H1 (cell line): ENCODE data around the gene POLH. TPM values are rescaled to one million over a fixed set of nuclear protein-coding genes. Genes with fewer than 3 reads are reported as not detected.
A peak's percentile ranks its signal among the peaks of the same experiment; 100 is the strongest.

Source experiments
- CTCF ChIA-PET: fragments of 300-600 bp; sonication (Branson Sonifier 250); formaldehyde crosslinking; loops from one replicate; lab custom pipeline; 2021; ENCODE audit not compliant: partially characterized antibody; lab: Charles Lee
- POLR2A ChIA-PET: fragments of 300-600 bp; sonication (Branson Sonifier 250); formaldehyde crosslinking; loops from one replicate; lab custom pipeline; 2021; ENCODE audit warnings: inconsistent platforms; ENCODE audit not compliant: partially characterized antibody; lab: Charles Lee
- DNase-seq, 2 experiments: peaks; one replicate each; pipeline versions ENCODE4 v3.0.0 to v3.0.0-alpha.2; 2010 to 2022; ENCODE audit warnings: low spot score in 2 of 2, low read depth in 1 of 2, mixed read lengths in 1 of 2
- FAIRE-seq: peaks from 2 replicates; lab custom pipeline; 2011; peaks lifted over from hg19 to GRCh38; lab: Jason Lieb, UNC
- H2AFZ ChIP-seq: 2 replicates; pipeline ENCODE4 v1.8.1; 2012; ENCODE audit warnings: low read length, inconsistent platforms
- H2AK5ac ChIP-seq: 2 replicates; pipeline ENCODE4 v1.6.1; 2013; ENCODE audit warnings: low read depth, low read length
- H2BK120ac ChIP-seq: replicated peaks from 2 replicates; pipeline ENCODE3; 2013; ENCODE audit warnings: low read depth, low read length, inconsistent platforms
- H2BK12ac ChIP-seq: 2 replicates; pipeline ENCODE4 v1.6.1; 2013; ENCODE audit warnings: low read depth, low read length
- H2BK15ac ChIP-seq: 2 replicates; pipeline ENCODE4 v1.6.1; 2013; ENCODE audit warnings: low read length
- H2BK20ac ChIP-seq: 2 replicates; pipeline ENCODE4 v1.6.1; 2013; ENCODE audit warnings: low read length
- H2BK5ac ChIP-seq: 2 replicates; pipeline ENCODE4 v1.6.1; 2013; ENCODE audit warnings: low read depth, low read length
- H3K14ac ChIP-seq: 2 replicates; pipeline ENCODE4 v1.6.1; 2013; ENCODE audit warnings: inconsistent platforms; ENCODE audit not compliant: insufficient read length
- H3K18ac ChIP-seq: 2 replicates; pipeline ENCODE4 v1.6.1; 2013; ENCODE audit warnings: low read length; ENCODE audit errors: extremely low read depth
- H3K23ac ChIP-seq: 2 replicates; pipeline ENCODE4 v1.6.1; 2013; ENCODE audit warnings: inconsistent platforms; ENCODE audit not compliant: insufficient read length
- H3K23me2 ChIP-seq: 2 replicates; pipeline ENCODE4 v1.6.1; 2013; ENCODE audit warnings: low read depth, low read length
- H3K27ac ChIP-seq: 2 replicates; pipeline ENCODE4 v1.6.1; 2011; ENCODE audit warnings: low read depth, low read length, inconsistent platforms
- H3K27me3 ChIP-seq, 4 experiments: replicated peaks in 1 of 4; 1 replicate in 1 of 4; 2 replicates in 3 of 4; pipeline versions ENCODE4 v1.6.1 to v1.8.1; 2011 to 2013; ENCODE audit warnings: low read length in 3 of 4, mild to moderate bottlenecking in 3 of 4, inconsistent platforms in 2 of 4, mixed read lengths in 2 of 4, moderate library complexity in 1 of 4; ENCODE audit not compliant: control insufficient read depth in 3 of 4, insufficient read depth in 3 of 4; ENCODE audit errors: extremely low read depth in 1 of 4
- H3K36me3 ChIP-seq, 4 experiments: 2 replicates each; pipeline versions ENCODE4 v1.6.1 to v1.8.1; 2011 to 2013; ENCODE audit warnings: mild to moderate bottlenecking in 4 of 4, low read length in 3 of 4, moderate library complexity in 2 of 4, control low read depth in 1 of 4, inconsistent platforms in 1 of 4; ENCODE audit not compliant: insufficient read depth in 4 of 4, control insufficient read depth in 2 of 4
- H3K4ac ChIP-seq: replicated peaks from 2 replicates; pipeline ENCODE3; 2013; ENCODE audit warnings: low read length, low read depth, mixed read lengths, inconsistent platforms; ENCODE audit not compliant: insufficient read length
- H3K4me1 ChIP-seq, 4 experiments: replicated peaks in 1 of 4; 1 replicate in 1 of 4; 2 replicates in 3 of 4; pipeline versions ENCODE4 v1.6.1 to v1.8.1; 2011 to 2013; ENCODE audit warnings: low read length in 3 of 4, inconsistent platforms in 2 of 4, mixed read lengths in 1 of 4; ENCODE audit not compliant: insufficient read depth in 4 of 4, control insufficient read depth in 3 of 4
- H3K4me2 ChIP-seq, 2 experiments: 2 replicates each; pipeline versions ENCODE4 v1.6.1 to v1.8.1; 2011 to 2013; ENCODE audit warnings: low read depth in 2 of 2, low read length in 2 of 2, control low read depth in 1 of 2, inconsistent platforms in 1 of 2, mild to moderate bottlenecking in 1 of 2; ENCODE audit not compliant: insufficient read depth in 1 of 2
- H3K4me3 ChIP-seq, 4 experiments: fragments of 200-600, 300-600 bp in 1 of 4; sonication (generic), shearing (Covaris generic), sonication (Bioruptor Twin) in 1 of 4; 2 replicates each; pipeline versions ENCODE4 v1.5.1 to v1.8.1; 2011 to 2016; ENCODE audit warnings: low read length in 4 of 4, low read depth in 3 of 4, control low read depth in 2 of 4, inconsistent platforms in 2 of 4, mild to moderate bottlenecking in 2 of 4, mixed read lengths in 1 of 4, moderate library complexity in 1 of 4; ENCODE audit not compliant: insufficient read depth in 2 of 4; ENCODE audit errors: extremely low read depth in 1 of 4
- H3K56ac ChIP-seq: replicated peaks from 2 replicates; pipeline ENCODE3; 2013; ENCODE audit warnings: low read depth, mild to moderate bottlenecking, mixed read lengths, low read length, inconsistent platforms; ENCODE audit not compliant: insufficient read length
- H3K79me1 ChIP-seq: 2 replicates; pipeline ENCODE4 v1.6.1; 2013; ENCODE audit warnings: low read depth, low read length, control low read depth
- H3K79me2 ChIP-seq, 2 experiments: 2 replicates each; pipeline versions ENCODE4 v1.6.1 to v1.8.1; 2012 to 2013; ENCODE audit warnings: low read length in 2 of 2, mild to moderate bottlenecking in 2 of 2, inconsistent platforms in 1 of 2; ENCODE audit not compliant: insufficient read depth in 2 of 2, control insufficient read depth in 1 of 2
- H3K9ac ChIP-seq, 4 experiments: replicated peaks in 1 of 4; 1 replicate in 1 of 4; 2 replicates in 3 of 4; pipeline versions ENCODE4 v1.6.1 to v1.8.1; 2011 to 2013; ENCODE audit warnings: low read depth in 3 of 4, low read length in 3 of 4, control low read depth in 2 of 4, mild to moderate bottlenecking in 2 of 4, moderate library complexity in 2 of 4, inconsistent platforms in 1 of 4; ENCODE audit errors: extremely low read depth in 1 of 4
- H3K9me3 ChIP-seq, 2 experiments: 2 replicates each; pipeline versions ENCODE4 v1.6.1 to v1.8.1; 2012 to 2013; ENCODE audit warnings: mild to moderate bottlenecking in 2 of 2, moderate library complexity in 2 of 2, control low read depth in 1 of 2, inconsistent platforms in 1 of 2, low read depth in 1 of 2, low read length in 1 of 2, mixed read lengths in 1 of 2; ENCODE audit not compliant: insufficient read depth in 2 of 2
- H4K20me1 ChIP-seq, 2 experiments: replicated peaks in 1 of 2; 2 replicates each; pipeline versions ENCODE3 to v1.8.1; 2011 to 2013; ENCODE audit warnings: inconsistent platforms in 2 of 2, low read length in 2 of 2, mild to moderate bottlenecking in 1 of 2; ENCODE audit not compliant: insufficient read depth in 2 of 2, control insufficient read depth in 1 of 2
- H4K5ac ChIP-seq: 2 replicates; pipeline ENCODE4 v1.6.1; 2013; ENCODE audit warnings: low read length, low read depth, mixed read lengths, inconsistent platforms; ENCODE audit not compliant: insufficient read length
- H4K8ac ChIP-seq: 2 replicates; pipeline ENCODE4 v1.8.0; 2013; ENCODE audit warnings: mild to moderate bottlenecking, moderate library complexity, low read length, inconsistent platforms; ENCODE audit not compliant: insufficient read depth; ENCODE audit errors: extremely low read depth
- H4K91ac ChIP-seq: replicated peaks from 2 replicates; pipeline ENCODE3; 2013; ENCODE audit warnings: low read length, mixed read lengths, inconsistent platforms; ENCODE audit not compliant: insufficient read length
- CTCF ChIP-seq, 3 experiments: IDR thresholded peaks; 1 replicate in 2 of 3; 2 replicates in 1 of 3; pipeline versions ENCODE4 v1.5.1 to v1.6.1; 2011; ENCODE audit warnings: low read length in 3 of 3, mild to moderate bottlenecking in 3 of 3, inconsistent platforms in 2 of 3, low read depth in 1 of 3, moderate library complexity in 1 of 3; ENCODE audit not compliant: insufficient read depth in 1 of 3; ENCODE audit errors: control extremely low read depth in 1 of 3
- E2F6 ChIP-seq: IDR thresholded peaks from 2 replicates; pipeline ENCODE4 v1.6.1; 2012; ENCODE audit warnings: inconsistent platforms
- EP300 ChIP-seq, 2 experiments: IDR thresholded peaks; 1 replicate in 1 of 2; 2 replicates in 1 of 2; pipeline ENCODE4 v1.6.1; 2011 to 2012; ENCODE audit warnings: low read depth in 2 of 2, low read length in 2 of 2, mild to moderate bottlenecking in 2 of 2, borderline replicate concordance in 1 of 2, inconsistent platforms in 1 of 2, moderate library complexity in 1 of 2
- NANOG ChIP-seq: IDR thresholded peaks from 2 replicates; pipeline ENCODE4 v1.6.1; 2011; ENCODE audit warnings: low read length, low read depth, mild to moderate bottlenecking, inconsistent platforms; ENCODE audit not compliant: insufficient read depth, poor library complexity, severe bottlenecking
- POLR2A ChIP-seq, 2 experiments: IDR thresholded peaks; 1 replicate in 1 of 2; 2 replicates in 1 of 2; pipeline ENCODE4 v1.6.1; 2011; ENCODE audit warnings: low read depth in 2 of 2, low read length in 2 of 2, mild to moderate bottlenecking in 2 of 2; ENCODE audit errors: control extremely low read depth in 1 of 2
- YY1 ChIP-seq: IDR thresholded peaks from 2 replicates; pipeline ENCODE4 v1.6.1; 2011; ENCODE audit warnings: low read depth, mild to moderate bottlenecking, low read length
- WGBS, 2 experiments: shearing (Covaris generic) in 1 of 2; methylation state at CpG; one replicate each; pipeline versions ENCODE4 v1.1.6 to v1.1.7; 2013 to 2015; ENCODE audit warnings: low lambda C conversion rate in 2 of 2, mixed read lengths in 2 of 2, inconsistent platforms in 1 of 2, low coverage in 1 of 2, missing lambda C conversion rate in 1 of 2; ENCODE audit not compliant: insufficient replicate concordance in 2 of 2, insufficient coverage in 1 of 2, insufficient read length in 1 of 2; ENCODE audit errors: extremely low coverage in 1 of 2, missing lambda C conversion rate in 1 of 2; 5-methylcytosine and 5-hydroxymethylcytosine counted together
- polyA plus RNA-seq, 7 experiments: library from polyadenylated mRNA; depleted of rRNA in 3 of 7; stranded (reverse) in 5 of 7; unstranded in 2 of 7; fragments of >200 nt in 5 of 7; fragments of 200-250 nt in 2 of 7; gene quantifications; 1 replicate in 5 of 7; 2 replicates in 1 of 7; 4 replicates in 1 of 7; pipeline versions ENCODE4 v1.2.1 to v1.2.3, GENCODE V29; 2011 to 2013; ENCODE audit warnings: missing spikeins in 2 of 7, mixed read lengths in 2 of 7
- total RNA-seq: library from RNA; stranded (reverse); fragmentation: NEBNext Ultra II Directional; extraction: Animal tissue kit (Norgen Biotek cat#: 25700); gene quantifications from 2 replicates; pipeline ENCODE4 v1.2.1, GENCODE V29; 2021

POLH gene
- total and polyA plus RNA-seq, 2 of the 8 experiments (the other 6 are each of a cell fraction or from before 2014, with no cell fraction given) = 5.8 to 12.4 TPM

GRCh38 chr6:43624786-43625288 lies 48.9 kb downstream of the POLH start:
- no peak overlapping the region for H2BK12ac ChIP-seq
- H2AK5ac ChIP-seq = no peak overlapping the region
- H2BK20ac ChIP-seq = no peak overlapping the region
- no peak overlapping the region for H3K4me2 ChIP-seq
- 91% methylated on average over 7 of the region's 7 CpGs; no CpG with 5 or more reads in 1 of the 2 experiments for WGBS, 2 experiments
- no peak overlapping the region for H2BK5ac ChIP-seq
- no peak overlapping the region for H2BK120ac ChIP-seq
- ChIA-PET POLR2A (interaction anchor here (0.8 to 2.3 kb wide), 9 partner anchors 9 to 40 kb away, joined by 3 to 14 read pairs (median 4); no protein-coding TSS in a partner anchor), CTCF (interaction anchor here (4.0 kb wide), 1 partner anchor 16 kb away, joined by 23 read pairs; no protein-coding TSS in a partner anchor)
- H3K23ac ChIP-seq = no peak overlapping the region
- no peaks in the 10 kb centered on the region for H3K27me3 ChIP-seq
- FAIRE-seq (no peak), DNase-seq (no peak)
- peaks cover 36 to 66% (median 56%) of the 10 kb centered on the region in 4 experiments for H3K36me3 ChIP-seq
- H3K4me1 ChIP-seq = no peaks in the 10 kb centered on the region; a peak in 1 of 7 replicates
- H3K4ac ChIP-seq = no peak overlapping the region
- peaks cover 6 to 14% of the 10 kb centered on the region in 2 experiments for H4K20me1 ChIP-seq
- no peak for TF ChIP-seq EP300 (IDR thresholded peaks at IDR 0.05; ENCODE audit: borderline replicate concordance in 1 of 2, low read depth in 2 of 2, low read length in 2 of 2)
- no peak for TF ChIP-seq E2F6
- TF ChIP-seq POLR2A (IDR thresholded peaks at IDR 0.05; ENCODE audit: control extremely low read depth in 1 of 2, low read depth in 2 of 2, low read length in 2 of 2) = peak in 1 of 2 experiments; percentile 7; a peak in 1 of 3 replicates
- no peak for TF ChIP-seq CTCF (IDR thresholded peaks at IDR 0.05; ENCODE audit: control extremely low read depth in 1 of 3, insufficient read depth in 1 of 3, low read depth in 1 of 3, low read length in 3 of 3)
- TF ChIP-seq NANOG = no peak
- no peak for TF ChIP-seq YY1
- H3K27ac ChIP-seq = no peak overlapping the region
- peaks cover 8% of the 10 kb centered on the region for H3K79me1 ChIP-seq
- no peak overlapping the region for H3K9ac ChIP-seq
- peaks cover 0 to 18% of the 10 kb centered on the region in 2 experiments; a peak in 2 of 4 replicates for H3K79me2 ChIP-seq
- no peaks in the 10 kb centered on the region for H3K9me3 ChIP-seq
- H3K14ac ChIP-seq = no peak overlapping the region
- no peak overlapping the region for H4K91ac ChIP-seq
- H2BK15ac ChIP-seq = no peak overlapping the region
- no peak overlapping the region; the same call in 1 of the 2 replicates for H4K8ac ChIP-seq
- H4K5ac ChIP-seq = no peak overlapping the region
- no peak overlapping the region for H3K4me3 ChIP-seq
- H3K56ac ChIP-seq = no peak overlapping the region
- no peak overlapping the region for H3K18ac ChIP-seq
- H2AFZ ChIP-seq = no peak overlapping the region
- H3K23me2 ChIP-seq = peaks cover 8% of the 10 kb centered on the region
